HG03159 (cell line): ENCODE measurements around the gene NFKBIL1.
"Not testable (repeated sequence)": the region's sequence is repeated elsewhere in the genome, so short reads cannot be mapped to it uniquely, and the experiment has no call there.

Experiments used
- ATAC-seq: cut with Tn5 transposase; IDR thresholded peaks from one replicate; pipeline ENCODE4 v1.9.1; 2021; ENCODE audit warnings: mild to moderate bottlenecking, moderate library complexity; ENCODE audit not compliant: unreplicated experiment

NFKBIL1 gene

DNA sequence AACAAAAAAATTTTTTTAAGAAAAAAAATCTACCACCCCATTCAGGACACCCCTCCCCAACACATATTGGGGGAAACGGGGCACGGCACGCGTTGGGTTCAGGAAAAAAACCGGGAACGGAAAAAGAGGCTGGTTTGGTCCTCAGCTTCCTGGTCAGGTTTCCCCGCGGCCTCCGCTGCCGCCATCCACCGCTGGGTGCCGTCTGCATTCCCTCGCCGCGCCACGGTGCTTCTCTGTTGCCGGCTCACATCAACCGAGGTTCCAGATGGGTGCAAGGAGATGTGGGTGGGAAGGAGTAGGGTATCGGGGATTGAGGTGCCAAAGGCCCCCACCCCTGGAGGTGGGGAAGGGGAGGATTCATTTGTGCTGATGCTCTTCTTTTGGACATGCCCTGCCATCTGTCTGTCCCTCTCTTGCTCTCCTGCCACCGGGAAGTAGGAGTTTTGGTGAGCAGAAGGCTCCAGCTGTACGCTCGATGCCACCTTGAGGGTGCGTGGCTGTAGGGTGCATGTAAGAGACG is 12.8 kb upstream of the NFKBIL1 start:
- ATAC-seq: no peak

DNA sequence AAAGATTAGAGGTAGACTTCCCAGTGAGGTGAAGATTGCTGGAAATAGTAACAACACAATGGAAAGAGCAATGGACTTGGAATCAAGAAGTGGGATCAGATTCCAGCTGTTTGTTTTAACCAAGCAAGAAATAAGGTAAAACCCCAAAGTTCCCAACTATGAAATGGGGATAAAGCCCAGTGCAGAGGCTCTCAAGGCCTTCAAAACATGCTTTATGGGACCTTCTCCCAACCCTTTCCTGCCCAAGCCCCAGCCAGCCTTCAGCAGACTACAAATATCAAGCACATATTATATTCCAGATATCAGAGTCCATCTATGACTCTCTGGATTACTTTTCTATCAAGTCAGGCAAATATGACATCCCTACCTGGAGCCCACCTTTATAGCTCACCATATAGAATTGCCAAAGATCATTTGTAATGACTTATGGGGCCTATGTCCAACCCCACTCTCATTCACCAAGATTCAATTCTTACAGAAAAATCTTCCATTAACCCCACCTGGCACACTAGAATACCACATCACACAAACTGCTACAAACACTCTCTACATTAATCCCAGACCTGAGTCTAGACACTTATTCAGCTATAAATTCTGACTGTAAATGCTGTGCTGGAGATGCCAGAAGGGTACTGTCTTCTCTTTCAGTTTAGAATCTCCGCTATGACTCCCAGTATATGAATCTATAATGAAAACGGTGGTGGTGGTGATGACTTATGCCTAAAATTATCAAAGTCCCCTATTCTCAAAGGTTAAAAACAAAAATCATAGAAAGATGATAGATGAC is 11.7 kb upstream of the NFKBIL1 start:
- ATAC-seq: no peak

DNA sequence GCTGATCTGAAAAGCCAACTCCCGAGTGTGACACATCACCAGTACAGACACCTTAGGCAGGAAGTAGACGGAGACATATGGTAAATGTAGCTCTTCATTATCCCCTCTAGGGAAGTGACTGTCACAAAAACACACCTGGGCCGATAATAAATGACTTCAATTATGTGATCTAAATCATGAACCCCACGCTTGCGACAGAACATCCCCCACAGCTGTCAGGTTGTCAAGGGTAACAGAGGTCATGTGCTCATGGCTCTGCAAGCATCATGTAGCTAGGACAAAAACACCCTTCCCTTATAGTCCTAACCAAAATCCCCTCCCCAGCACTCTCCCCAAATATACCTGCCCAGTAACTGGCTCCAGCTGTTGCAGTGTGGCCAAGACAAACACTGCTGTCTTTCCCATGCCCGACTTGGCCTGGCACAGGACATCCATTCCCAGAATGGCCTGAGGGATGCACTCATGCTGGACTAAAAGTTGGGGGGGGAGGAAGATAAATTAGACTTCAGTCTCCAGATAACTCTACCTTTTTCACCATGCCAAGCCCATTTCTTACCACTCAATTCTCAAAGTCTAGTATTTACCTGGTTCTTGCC is 8.5 kb upstream of the NFKBIL1 start:
- no peak for ATAC-seq

- ATAC-seq: no peak
Observed at GRCh38 chr6:31540640-31541039, 6.8 kb upstream of the NFKBIL1 start.

GRCh38 chr6:31541059-31541657 is 6.2 kb upstream of the NFKBIL1 start:
- ATAC-seq: peak; percentile 31

DNA sequence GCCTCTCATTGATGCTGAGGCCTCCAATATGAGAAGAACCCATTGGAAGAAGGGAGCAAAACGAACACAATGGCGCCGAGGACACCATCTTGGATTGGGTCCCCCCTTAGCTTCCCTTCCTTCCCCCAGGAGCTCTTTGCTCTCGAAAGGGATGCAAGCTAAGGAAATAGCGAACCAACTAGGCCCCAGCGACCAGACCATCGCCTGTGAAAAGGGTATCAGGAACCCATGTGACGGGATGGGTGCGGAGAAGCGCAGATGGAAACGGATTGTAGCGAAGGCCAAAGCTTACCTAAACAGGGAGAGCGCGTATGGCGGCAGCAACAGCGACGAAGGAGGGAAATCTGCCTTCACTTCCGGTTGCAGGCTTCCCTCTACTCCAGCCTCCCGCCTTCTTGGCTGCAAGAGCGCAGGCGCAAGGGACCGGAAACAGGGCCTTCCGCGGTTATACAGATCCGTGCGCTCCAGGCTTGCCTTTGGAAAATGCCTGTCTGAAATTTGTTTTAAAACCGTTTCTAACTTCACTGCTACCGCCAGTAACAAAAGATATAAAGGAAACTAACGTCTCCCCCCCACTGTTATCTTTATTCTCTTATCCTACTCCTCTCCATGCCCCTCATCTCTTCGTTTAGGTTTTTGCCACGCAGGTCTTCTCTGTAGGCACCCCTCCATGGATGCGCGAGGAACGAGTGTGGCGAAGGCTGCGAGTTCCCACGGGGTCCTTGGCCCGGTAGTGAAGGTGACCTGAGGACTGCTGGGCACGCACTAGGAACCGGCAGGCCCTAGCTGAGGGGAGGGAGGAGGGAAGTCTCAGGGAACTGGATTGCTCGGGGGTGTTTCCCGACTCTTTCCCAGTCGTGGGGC is 5.5 kb upstream of the NFKBIL1 start, which contains the start of gene DDX39B:
Gene DDX39B, minus strand, starts transcription at position 346 of the 864 bp plus-strand sequence. CDS start 1,471 bp downstream, outside the sequence.
- ATAC-seq: peak; percentile 52

- ATAC-seq: no peak
Observed at GRCh38 chr6:31543639-31544038, 3.8 kb upstream of the NFKBIL1 start.

DNA sequence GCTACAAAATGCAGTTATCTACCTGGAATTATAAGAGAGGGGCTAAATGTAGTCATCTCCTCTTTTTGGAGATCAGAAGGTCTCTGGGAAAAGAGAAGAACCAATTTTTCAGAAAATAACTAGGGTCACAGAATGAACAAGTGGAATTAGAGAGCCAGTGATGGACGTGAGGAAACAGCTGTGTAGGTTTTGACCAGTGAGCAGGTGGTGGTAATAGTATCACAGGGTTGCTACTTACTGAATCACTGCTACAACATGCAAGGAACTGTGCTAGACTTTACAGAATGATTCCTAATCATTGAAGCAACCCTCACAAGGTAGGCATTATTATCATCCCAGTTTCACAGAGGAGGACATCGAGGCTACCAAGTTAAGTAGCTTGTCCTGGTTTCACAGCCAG is 2.7 kb upstream of the NFKBIL1 start:
- ATAC-seq: no peak

DNA sequence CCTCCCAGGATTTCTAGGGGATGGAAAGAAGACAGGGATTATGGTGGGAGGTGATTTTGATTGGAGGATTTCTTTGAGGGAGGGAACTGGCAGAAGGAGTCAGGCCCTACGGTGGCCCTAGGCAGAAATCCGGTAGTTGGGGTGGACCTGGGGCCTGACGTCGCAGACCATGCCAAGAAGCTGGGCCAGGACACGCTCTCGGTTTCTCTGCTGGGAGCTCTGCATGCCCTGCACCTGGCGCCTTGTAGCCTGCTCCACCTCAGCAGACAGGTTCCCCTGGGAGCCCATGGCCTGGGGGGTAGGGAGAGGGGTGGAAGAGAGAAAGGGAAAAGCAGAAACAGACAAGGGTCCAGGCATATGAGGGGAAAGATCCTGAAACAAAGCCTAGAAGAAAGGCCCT is 2.1 kb upstream of the NFKBIL1 start:
- ATAC-seq: no peak

GRCh38 chr6:31546339-31546957 is 960 bp upstream of the NFKBIL1 start, which contains the start of gene ATP6V1G2:
TSS of gene ATP6V1G2 (minus strand) at chr6:31546608. CDS start at chr6:31546559, 49 bp downstream.
- ATAC-seq: peak; percentile 52

GRCh38 chr6:31547727-31548543 is 527 bp downstream of the NFKBIL1 start:
- no peak for ATAC-seq

- ATAC-seq: no peak
Observed at GRCh38 chr6:31548544-31548873, 1.1 kb downstream of the NFKBIL1 start.

- not testable (repeated sequence) for ATAC-seq
Observed at GRCh38 chr6:31551371-31551770, 4.0 kb downstream of the NFKBIL1 start.

GRCh38 chr6:31556307-31556706 is 8.9 kb downstream of the NFKBIL1 start:
- no peak for ATAC-seq

- no peak for ATAC-seq
Observed at GRCh38 chr6:31557443-31558317, 10.3 kb downstream of the NFKBIL1 start.

- ATAC-seq: no peak
Observed at GRCh38 chr6:31558318-31558625, 10.9 kb downstream of the NFKBIL1 start.

- ATAC-seq: no peak
Observed at GRCh38 chr6:31558631-31559500, 11.5 kb downstream of the NFKBIL1 start.

DNA sequence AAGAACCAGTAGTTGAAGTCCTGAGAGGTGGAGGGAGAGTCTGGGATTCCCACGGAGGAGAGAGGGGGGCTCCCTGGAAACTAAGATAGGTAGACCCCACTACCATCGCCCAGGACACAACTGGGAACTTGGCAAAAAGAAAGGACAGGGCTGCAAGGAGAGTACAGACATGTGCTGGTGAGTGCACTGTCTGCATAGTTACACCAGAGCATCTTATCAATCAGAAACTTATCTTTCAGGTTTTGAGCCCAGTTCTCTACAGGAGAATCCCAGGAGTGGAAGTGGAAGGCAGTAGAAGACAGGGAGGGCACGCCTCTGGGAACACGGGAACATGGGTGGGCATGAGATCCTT is 12.2 kb downstream of the NFKBIL1 start:
- ATAC-seq: no peak
